HepG2 (cell line): ENCODE measurements around the gene ATRNL1. TPM values are rescaled to one million over a fixed set of nuclear protein-coding genes. Genes with fewer than 3 reads are reported as not detected.

Experiments used
- ATAC-seq: fragments of 200-7000 bp; cut with Tn5 transposase; 3 replicates; pipeline ENCODE4 v1.9.1; 2020; ENCODE audit warnings: mild to moderate bottlenecking, moderate library complexity
- BruUV-seq: library from RNA; stranded (reverse); fragments of 400-500 nt; replicated peaks from 2 replicates; lab custom pipeline; 2021; lab: Mats Ljungman, UMichigan
- CTCF ChIA-PET: fragments of 300-600 bp; formaldehyde crosslinking; extraction: SDS; loops from one replicate; lab custom pipeline; 2021; ENCODE audit warnings: low total read pairs, inconsistent platforms, low intra/inter-chr PET ratio; lab: Yijun Ruan, JAX
- POLR2A ChIA-PET: fragments of 350-600 bp; sonication (Branson Sonifier 250); formaldehyde crosslinking; loops from one replicate; lab custom pipeline; 2020; ENCODE audit warnings: antibody characterized with exemption, inconsistent platforms; lab: Yijun Ruan, JAX
- DNase-seq: peaks from one replicate; pipeline ENCODE4 v3.0.0-alpha.2; 2015; ENCODE audit warnings: low spot score
- FAIRE-seq: peaks from 3 replicates; lab custom pipeline; 2011; peaks lifted over from hg19 to GRCh38; lab: Jason Lieb, UNC
- H2AFZ ChIP-seq: one replicate; pipeline ENCODE4 v1.6.1; 2011; ENCODE audit warnings: low read length, inconsistent platforms
- H3K27ac ChIP-seq: fragments of 300-600 bp; 3 replicates; pipeline ENCODE4 v1.8.0; 2011; ENCODE audit warnings: mixed run types, mild to moderate bottlenecking, mixed read lengths, low read length, inconsistent platforms; ENCODE audit not compliant: insufficient read depth; ENCODE audit errors: extremely low read length
- H3K27me3 ChIP-seq, 2 experiments: fragments of 200-600 bp in 1 of 2; 2 replicates in 1 of 2; 3 replicates in 1 of 2; pipeline versions ENCODE4 v1.6.0 to v1.8.0; 2011; ENCODE audit warnings: low read length in 2 of 2, mild to moderate bottlenecking in 2 of 2, moderate library complexity in 2 of 2, inconsistent platforms in 1 of 2; ENCODE audit not compliant: insufficient read depth in 2 of 2, control insufficient read depth in 1 of 2
- H3K36me3 ChIP-seq, 2 experiments: fragments of 200-600 bp in 1 of 2; replicated peaks in 1 of 2; 2 replicates in 1 of 2; 3 replicates in 1 of 2; pipeline versions ENCODE4 v1.5.1 to v1.8.0; 2011; ENCODE audit warnings: low read length in 2 of 2, inconsistent platforms in 1 of 2; ENCODE audit not compliant: insufficient read depth in 2 of 2, control insufficient read depth in 1 of 2
- H3K4me1 ChIP-seq: 2 replicates; pipeline ENCODE4 v1.5.1; 2012; ENCODE audit warnings: low read length, inconsistent platforms; ENCODE audit not compliant: insufficient read depth
- H3K4me2 ChIP-seq: 2 replicates; pipeline ENCODE4 v1.6.0; 2011; ENCODE audit warnings: low read depth, low read length, inconsistent platforms
- H3K4me3 ChIP-seq, 3 experiments: fragments of 200-600 bp in 1 of 3; sonication (generic), shearing (Covaris generic) in 1 of 3; replicated peaks in 1 of 3; 2 replicates each; pipeline ENCODE4 v1.5.1; 2011 to 2016; ENCODE audit warnings: low read length in 3 of 3, inconsistent platforms in 2 of 3, low read depth in 2 of 3, mild to moderate bottlenecking in 2 of 3, control low read depth in 1 of 3, mixed read lengths in 1 of 3; ENCODE audit not compliant: insufficient read depth in 1 of 3
- H3K79me2 ChIP-seq: one replicate; pipeline ENCODE4 v1.6.1; 2011; ENCODE audit warnings: low read length, inconsistent platforms; ENCODE audit not compliant: insufficient read depth
- H3K9ac ChIP-seq: 2 replicates; pipeline ENCODE4 v1.6.0; 2011; ENCODE audit warnings: mild to moderate bottlenecking, low read depth, low read length, inconsistent platforms; ENCODE audit not compliant: insufficient read depth
- H3K9me3 ChIP-seq: 2 replicates; pipeline ENCODE4 v1.5.1; 2012; ENCODE audit warnings: mild to moderate bottlenecking, low read length
- H4K20me1 ChIP-seq: 2 replicates; pipeline ENCODE4 v1.6.0; 2011; ENCODE audit warnings: inconsistent platforms, mild to moderate bottlenecking, low read length, moderate library complexity; ENCODE audit not compliant: insufficient read depth
- EZH2 ChIP-seq: conservative IDR thresholded peaks from 2 replicates; pipeline ENCODE4 v1.6.1; 2012; ENCODE audit warnings: mild to moderate bottlenecking, low read depth, low read length, moderate library complexity
- HOXA7 ChIP-seq: sonication (generic); formaldehyde crosslinking; IDR thresholded peaks from 2 replicates; pipeline ENCODE4 v1.8.1; 2022; ENCODE audit warnings: mild to moderate bottlenecking, missing genetic modification reagents, moderate library complexity
- LBX2 ChIP-seq: sonication (generic); formaldehyde crosslinking; IDR thresholded peaks from 2 replicates; pipeline ENCODE4 v1.5.0; 2020; ENCODE audit warnings: missing genetic modification reagents, mild to moderate bottlenecking, borderline replicate concordance
- MNT ChIP-seq: fragments of 450-650 bp; IDR thresholded peaks from 2 replicates; pipeline ENCODE4 v1.6.1; 2016
- MXD3 ChIP-seq: IDR thresholded peaks from 2 replicates; pipeline ENCODE4 v1.6.1; 2016; ENCODE audit warnings: mild to moderate bottlenecking, missing biosample characterization, missing genetic modification reagents
- ZFY ChIP-seq: sonication (generic); formaldehyde crosslinking; IDR thresholded peaks from 2 replicates; pipeline ENCODE4 v1.4.0; 2020; ENCODE audit warnings: missing genetic modification reagents
- ZNF687 ChIP-seq: sonication (generic); formaldehyde crosslinking; IDR thresholded peaks from 2 replicates; pipeline ENCODE4 v1.5.1; 2020; ENCODE audit warnings: mild to moderate bottlenecking, missing genetic modification reagents, moderate library complexity
- WGBS: methylation state at CpG from one replicate; pipeline ENCODE4 v1.1.6; 2017; ENCODE audit warnings: low lambda C conversion rate; 5-methylcytosine and 5-hydroxymethylcytosine counted together
- in situ Hi-C: cut with HindIII; loops from 2 replicates; pipeline ENCODE4 v1.10.0; 2017; ENCODE audit warnings: low pct_unique_long_range_greater_than_20kb; ENCODE audit not compliant: extremely low pct_ligation_motif_present
- intact Hi-C: fragments of 100-400 bp; cut with micrococcal nuclease; formaldehyde crosslinking; loops from one replicate; pipeline ENCODE4 v1.10.0; 2022; ENCODE audit not compliant: unreplicated experiment
- polyA plus RNA-seq, 8 experiments: library from polyadenylated mRNA; depleted of rRNA in 3 of 8; stranded (reverse) in 7 of 8; unstranded in 1 of 8; fragments of >200 nt; fragmentation: Illumina TruSeq in 4 of 8; extraction: Trizol in 4 of 8; gene quantifications; 2 replicates each; pipeline versions ENCODE4 v1.2.1 to v1.2.3, GENCODE V29; 2011 to 2016; ENCODE audit warnings: low read depth in 4 of 8, missing spikeins in 1 of 8, mixed read lengths in 1 of 8; ENCODE audit not compliant: insufficient read depth in 1 of 8
- total RNA-seq, 5 experiments: library from RNA; depleted of rRNA; stranded (reverse); fragments of >200 nt; fragmentation: Illumina TruSeq; extraction: Trizol; gene quantifications; 2 replicates each; pipeline ENCODE4 v1.2.3, GENCODE V29; 2016; ENCODE audit warnings: low read depth in 1 of 5

Gene ATRNL1
- total and polyA plus RNA-seq, 2 of the 13 experiments (the other 11 are each of a cell fraction or from before 2014, with no cell fraction given): 0.04 TPM; not detected in 1

- peak; percentile 28; the same call in 1 of the 2 replicates for TF ChIP-seq ZNF687 (CRISPR knock-in tag)
- no peak for TF ChIP-seq HOXA7 (CRISPR knock-in tag)
- peak; percentile 20; the same call in 1 of the 2 replicates for TF ChIP-seq ZFY
- TF ChIP-seq MXD3 (CRISPR knock-in tag): 0 out of 2 replicates have a peak, but pooled peaks have one; percentile 22
- peak; percentile 70; the same call in 1 of the 2 replicates for TF ChIP-seq EZH2
Measured at GRCh38 chr10:115093286-115093775, at the start of gene ATRNL1 (continued).

GRCh38 chr10:115043719-115044118 lies 49.4 kb upstream of the ATRNL1 start:
- Histone ChIP-seq H3K27me3 (no peaks in the 10 kb centered on the region; a peak in 1 of 5 replicates), H4K20me1 (no peaks in the 10 kb centered on the region), H3K79me2 (no peaks in the 10 kb centered on the region), H3K9ac (no peak overlapping the region), H3K4me1 (no peaks in the 10 kb centered on the region), H3K4me3 (no peak overlapping the region), H3K36me3 (no peaks in the 10 kb centered on the region), H3K9me3 (no peaks in the 10 kb centered on the region), H3K27ac (no peak overlapping the region), H2AFZ (no peak overlapping the region), H3K4me2 (no peak overlapping the region)
- FAIRE-seq (no peak), DNase-seq (no peak), ATAC-seq (no peak)
- intact Hi-C loops: no loop called here
- no TSS peak for BruUV-seq
- whole genome bisulfite sequencing: 28% methylated on average over 4 of the region's 4 CpGs
- in situ Hi-C loops: no loop called here
- TF ChIP-seq LBX2 (no peak), MNT (peak; percentile 92)
- ChIA-PET CTCF (no interaction called here), POLR2A (no interaction called here)
